ENCODE measurements around the gene LRMDA.

LRMDA gene

GRCh38 chr10:75977139-75977538 lies 545.7 kb downstream of the LRMDA start:
- DNase-seq = no peak

GRCh38 chr10:75978213-75978612 lies 546.8 kb downstream of the LRMDA start:
- no peak for DNase-seq

DNA sequence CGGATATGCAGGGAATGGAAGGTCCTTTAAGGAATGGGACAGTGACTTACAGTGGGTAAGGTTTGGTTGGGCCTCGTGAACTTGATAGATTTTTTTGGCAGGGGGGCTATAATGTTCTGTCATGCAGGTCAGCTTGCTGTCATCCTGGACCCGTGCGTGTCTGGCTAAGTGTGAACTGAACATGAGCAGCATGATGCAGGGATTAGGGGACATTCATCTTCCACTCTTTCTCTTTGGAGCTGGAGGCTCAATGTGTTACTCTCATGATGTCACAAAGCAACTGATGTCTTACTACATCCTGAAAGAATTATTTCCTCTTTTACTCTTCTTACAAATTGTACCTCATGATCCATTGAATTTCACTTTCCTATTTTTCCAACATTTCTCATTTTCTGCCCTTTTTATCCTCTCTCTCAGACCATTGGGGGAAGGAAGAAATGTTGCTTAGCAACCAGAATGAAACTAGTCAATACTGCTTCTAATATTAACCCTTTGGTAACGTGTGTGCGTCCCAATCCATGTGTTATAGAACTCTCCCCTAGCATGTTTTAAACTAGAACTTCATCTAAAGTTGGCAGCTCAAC lies 549.1 kb downstream of the LRMDA start:
- no peak for DNase-seq

GRCh38 chr10:75982611-75983369 lies 551.4 kb downstream of the LRMDA start:
- no peak for DNase-seq

DNA sequence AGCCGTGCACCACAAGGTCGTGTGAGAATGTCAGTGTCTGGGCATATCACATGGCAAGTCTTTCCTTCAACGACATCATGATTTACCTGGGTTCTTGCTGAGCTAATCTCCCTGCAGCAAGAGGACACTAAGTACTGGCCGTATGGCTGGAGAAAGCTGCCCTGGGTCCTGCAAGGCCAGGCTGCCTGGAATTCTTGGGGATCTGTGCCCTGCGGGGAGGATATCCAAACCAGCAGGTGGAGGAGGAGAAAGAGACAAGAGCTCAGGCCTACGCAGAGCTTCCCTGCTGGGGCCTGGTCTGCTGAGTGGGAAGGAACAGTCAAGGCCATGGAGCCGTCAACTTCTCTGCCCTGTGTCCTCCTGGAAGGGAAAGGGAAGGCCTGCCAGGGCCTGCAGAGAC lies 552.6 kb downstream of the LRMDA start:
- no peak for DNase-seq

GRCh38 chr10:75987616-75988015 lies 556.2 kb downstream of the LRMDA start:
- no peak for DNase-seq

GRCh38 chr10:75994357-75995040 lies 563.1 kb downstream of the LRMDA start:
- no peak for DNase-seq

DNA sequence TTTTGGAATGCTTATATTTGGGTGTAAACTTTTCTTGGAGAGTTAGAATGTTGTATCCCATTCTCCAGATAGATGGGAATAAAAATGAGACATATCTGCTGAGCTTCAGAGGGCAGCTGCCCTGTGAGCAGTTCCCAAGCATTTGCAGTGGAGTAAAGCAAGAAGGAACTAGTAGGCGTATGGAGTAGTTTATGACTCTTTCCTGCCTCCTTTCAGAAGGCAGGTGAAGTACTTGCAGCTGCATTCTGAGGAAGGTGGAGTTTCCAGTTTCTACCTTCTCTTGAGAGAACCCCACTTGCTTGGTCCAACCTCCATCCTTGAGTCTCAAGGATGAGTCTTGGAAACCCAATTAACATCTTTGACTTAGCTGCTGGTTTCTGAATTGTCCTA lies 563.6 kb downstream of the LRMDA start:
- no peak for DNase-seq

GRCh38 chr10:75995720-75996119 lies 564.3 kb downstream of the LRMDA start:
- DNase-seq = no peak

DNA sequence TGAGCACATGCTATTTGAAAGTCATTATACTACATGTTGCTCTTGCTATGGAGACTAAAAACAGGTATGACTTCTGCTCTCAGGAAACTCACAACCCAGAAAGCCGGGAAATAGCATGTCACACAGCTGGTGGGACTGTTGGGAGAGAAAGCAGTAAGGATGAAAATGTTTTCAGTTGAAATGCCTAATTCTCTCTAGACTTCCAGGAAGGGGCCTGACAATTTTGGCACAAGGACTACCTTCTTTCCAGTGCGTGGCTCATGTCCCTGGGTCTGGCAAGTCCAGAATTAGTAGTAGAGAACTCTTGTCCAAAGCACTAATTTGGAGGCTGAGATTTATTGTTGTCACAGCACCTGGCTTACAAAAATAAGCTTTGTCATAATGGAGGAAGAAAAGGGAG lies 567.6 kb downstream of the LRMDA start:
- DNase-seq = no peak

GRCh38 chr10:75999515-76000209 lies 568.2 kb downstream of the LRMDA start:
- DNase-seq = no peak

DNA sequence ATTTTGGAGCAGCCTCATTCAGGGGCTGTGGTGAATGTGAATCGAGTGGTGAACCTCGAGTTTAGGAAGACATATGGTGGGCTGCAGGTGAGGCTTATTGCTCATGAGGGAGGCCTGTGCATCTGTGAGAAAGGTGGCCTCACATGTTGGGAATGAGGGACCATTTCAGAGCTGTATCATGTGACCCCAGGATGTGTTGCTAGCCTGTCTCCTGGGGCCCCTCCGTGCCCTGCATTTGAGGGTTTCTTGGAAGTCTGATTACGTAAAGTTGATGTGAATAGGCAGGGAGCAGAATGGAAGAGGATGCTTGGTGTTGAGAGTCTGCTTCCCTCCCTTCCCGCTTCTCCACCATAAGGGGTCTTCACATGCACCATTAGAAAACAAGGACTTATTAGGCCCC lies 569.1 kb downstream of the LRMDA start:
- DNase-seq = no peak

GRCh38 chr10:76001019-76001418 lies 569.6 kb downstream of the LRMDA start:
- DNase-seq = no peak

- no peak for DNase-seq
Measured at GRCh38 chr10:76001461-76001860, 570.0 kb downstream of the LRMDA start.

DNA sequence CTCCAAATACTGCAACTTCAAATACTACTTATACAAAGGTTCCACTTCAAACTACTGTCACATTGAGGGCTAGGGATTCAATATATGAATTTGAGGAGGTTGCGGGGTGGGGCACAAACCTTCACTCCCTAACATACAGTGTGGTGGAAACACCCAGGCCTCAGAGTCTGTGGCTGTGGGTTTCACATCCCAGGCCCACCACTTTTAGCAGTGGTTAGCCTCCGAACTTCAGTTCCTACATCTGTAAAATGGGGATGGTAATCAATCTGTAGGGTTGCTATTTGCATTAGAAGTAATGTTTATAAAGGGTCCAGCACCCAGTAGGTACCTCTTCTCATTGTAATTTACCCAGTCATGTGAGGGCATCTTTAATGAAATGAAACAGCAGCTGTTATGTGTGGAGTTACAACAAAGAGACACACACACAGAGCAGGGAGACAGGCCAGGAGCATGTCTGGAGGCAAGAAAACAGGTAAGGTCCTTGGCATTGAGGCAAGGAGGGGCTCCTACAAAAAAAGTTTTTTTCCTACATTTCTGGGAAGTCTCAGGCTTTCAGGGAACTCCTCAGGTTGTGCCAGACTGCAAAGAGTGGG lies 570.9 kb downstream of the LRMDA start:
- DNase-seq = no peak

DNA sequence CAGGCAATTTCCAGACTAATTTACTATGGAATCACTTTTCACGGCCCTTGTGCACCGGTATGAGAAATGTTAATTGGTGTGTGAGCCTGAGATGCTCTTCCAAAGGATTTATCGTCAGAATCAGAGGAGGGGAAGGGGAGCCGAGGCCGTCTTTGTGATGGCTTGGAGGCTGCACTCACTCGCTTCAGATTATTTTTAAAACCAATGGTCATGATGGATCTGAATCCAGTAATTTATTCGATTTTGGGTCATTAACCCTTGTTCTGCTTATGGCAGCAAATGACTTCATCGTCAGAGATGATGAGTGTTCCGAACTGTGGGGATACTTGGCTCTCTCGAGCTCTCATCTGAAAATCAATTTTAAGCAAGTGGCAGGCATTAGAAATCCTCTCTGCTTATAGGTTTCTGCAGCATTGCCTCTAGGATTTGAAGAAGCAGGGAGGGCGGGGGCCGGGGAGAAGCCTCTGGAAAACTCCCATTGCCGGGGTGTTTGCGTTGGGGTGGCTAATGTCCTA lies 576.3 kb downstream of the LRMDA start:
- DNase-seq = no peak

GRCh38 chr10:76009531-76009930 lies 578.1 kb downstream of the LRMDA start:
- no peak for DNase-seq

GRCh38 chr10:76010703-76011102 lies 579.3 kb downstream of the LRMDA start:
- DNase-seq = no peak

- DNase-seq = no peak
Measured at GRCh38 chr10:76012716-76013327, 581.4 kb downstream of the LRMDA start.

DNA sequence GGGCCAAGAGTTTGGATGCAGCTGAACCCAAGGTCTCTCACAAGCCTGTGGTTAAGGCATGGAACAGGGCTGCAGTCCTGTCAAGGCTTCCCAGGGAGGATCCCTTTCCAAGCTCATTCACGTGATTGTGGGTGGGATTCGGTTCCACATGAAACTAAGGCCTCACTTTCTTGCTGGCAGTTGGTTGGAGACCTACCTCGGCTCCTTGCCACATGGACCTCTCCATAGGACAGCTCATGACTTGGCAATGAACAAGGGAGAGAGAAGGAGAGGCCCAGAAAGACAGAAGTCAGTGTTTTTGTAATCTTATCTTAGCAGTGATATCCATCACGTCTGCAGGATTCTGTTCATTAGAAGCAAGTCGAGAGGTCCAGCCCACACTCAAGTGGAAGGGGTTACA lies 583.8 kb downstream of the LRMDA start:
- no peak for DNase-seq

- no peak for DNase-seq
Measured at GRCh38 chr10:76017026-76017732, 585.8 kb downstream of the LRMDA start.
